ENCODE data around the gene MT1A.

Gene MT1A

DNA sequence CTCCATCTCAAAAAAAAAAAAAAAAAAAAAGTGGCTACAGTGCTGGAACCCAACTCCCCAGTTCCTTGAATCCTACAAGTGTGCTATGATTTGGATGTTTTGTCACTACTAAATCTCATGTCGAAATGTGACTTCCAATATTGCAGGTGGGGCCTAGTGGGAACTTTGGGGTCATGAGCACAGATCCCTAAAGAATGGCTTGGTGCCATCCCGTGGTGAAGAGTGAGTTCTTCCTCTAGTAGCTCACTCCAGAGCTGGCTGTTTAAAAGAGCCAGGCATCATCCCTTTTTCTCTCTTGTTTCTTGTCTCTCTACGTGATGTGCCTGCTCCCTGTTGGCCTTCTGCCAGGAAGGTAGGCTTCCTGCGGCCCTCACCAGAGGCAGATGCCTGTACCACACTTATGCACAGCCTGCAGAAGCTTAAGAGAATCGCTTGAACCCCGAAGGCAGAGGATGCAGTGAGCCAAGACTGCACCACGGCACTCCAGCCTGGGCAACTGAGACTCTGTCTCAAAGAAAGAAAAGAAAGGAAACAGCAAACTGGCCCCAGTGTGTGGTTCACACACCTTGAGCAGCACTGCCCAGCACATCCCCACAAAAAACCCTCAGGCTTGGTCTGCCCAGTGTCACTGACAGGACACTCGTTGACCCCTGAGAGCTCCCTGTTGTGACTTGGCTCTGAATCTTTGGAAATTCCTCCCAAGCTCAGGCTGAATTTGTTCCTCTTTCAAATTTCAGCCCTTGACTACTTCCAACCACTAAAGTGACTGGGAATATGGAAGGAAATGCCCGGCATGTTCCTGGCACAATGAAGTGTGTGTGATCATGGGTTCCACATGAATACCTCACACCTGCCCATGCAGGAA, 9.7 kb upstream of the MT1A start:
- DNase-seq (ENCODE audit: extremely low read depth, low read depth) = no peak
- TF ChIP-seq, protein P1, sequence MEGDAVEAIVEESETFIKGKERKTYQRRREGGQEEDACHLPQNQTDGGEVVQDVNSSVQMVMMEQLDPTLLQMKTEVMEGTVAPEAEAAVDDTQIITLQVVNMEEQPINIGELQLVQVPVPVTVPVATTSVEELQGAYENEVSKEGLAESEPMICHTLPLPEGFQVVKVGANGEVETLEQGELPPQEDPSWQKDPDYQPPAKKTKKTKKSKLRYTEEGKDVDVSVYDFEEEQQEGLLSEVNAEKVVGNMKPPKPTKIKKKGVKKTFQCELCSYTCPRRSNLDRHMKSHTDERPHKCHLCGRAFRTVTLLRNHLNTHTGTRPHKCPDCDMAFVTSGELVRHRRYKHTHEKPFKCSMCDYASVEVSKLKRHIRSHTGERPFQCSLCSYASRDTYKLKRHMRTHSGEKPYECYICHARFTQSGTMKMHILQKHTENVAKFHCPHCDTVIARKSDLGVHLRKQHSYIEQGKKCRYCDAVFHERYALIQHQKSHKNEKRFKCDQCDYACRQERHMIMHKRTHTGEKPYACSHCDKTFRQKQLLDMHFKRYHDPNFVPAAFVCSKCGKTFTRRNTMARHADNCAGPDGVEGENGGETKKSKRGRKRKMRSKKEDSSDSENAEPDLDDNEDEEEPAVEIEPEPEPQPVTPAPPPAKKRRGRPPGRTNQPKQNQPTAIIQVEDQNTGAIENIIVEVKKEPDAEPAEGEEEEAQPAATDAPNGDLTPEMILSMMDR (IDR thresholded peaks at IDR 0.05; ENCODE audit: low read depth, low read length) = no peak

DNA sequence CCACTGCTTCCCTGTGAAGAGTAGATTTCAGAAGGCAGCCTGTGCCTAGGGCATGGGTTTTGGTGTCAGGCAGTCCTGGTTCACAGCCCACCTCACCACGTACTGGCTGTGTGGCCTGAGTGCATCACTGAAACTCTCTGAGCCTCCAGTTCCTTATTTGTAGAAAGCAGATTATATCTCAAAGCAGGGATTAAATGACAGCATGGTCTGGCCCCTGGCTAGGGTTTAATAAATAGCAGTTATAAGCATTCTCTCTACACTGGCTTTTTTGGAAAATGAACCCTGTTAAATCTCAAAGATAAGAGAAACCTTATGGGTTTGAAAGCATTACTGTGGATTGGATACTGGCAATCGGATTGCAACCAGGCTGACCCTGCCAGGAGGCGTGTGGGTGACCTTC, 8.9 kb upstream of the MT1A start:
- TF ChIP-seq, protein P1 (IDR thresholded peaks at IDR 0.05; ENCODE audit: low read depth, low read length) = no peak
- no peak for DNase-seq (ENCODE audit: extremely low read depth, low read depth)

DNA sequence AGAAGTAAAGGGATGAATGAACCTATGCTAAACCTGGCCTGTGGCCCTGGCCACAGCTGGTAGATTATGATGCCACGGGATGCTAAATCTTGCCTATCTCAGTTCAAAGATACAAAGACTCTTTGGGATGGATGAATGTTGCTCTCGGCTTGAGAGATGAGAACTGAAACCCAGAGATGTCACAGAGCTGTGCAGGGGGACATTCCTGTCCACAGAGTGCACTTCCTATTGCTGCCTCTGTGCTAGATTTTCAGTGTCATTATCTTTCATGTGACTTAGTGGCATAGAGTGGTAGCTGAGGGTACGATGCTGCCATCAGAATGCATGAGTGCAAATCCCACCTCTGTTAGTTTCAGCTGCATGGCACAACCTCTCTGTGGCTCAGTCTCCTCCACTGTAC, 8.3 kb upstream of the MT1A start:
- no peak for DNase-seq (ENCODE audit: extremely low read depth, low read depth)
- TF ChIP-seq, protein P1 (IDR thresholded peaks at IDR 0.05; ENCODE audit: low read depth, low read length) = no peak

- TF ChIP-seq, protein P1 (IDR thresholded peaks at IDR 0.05; ENCODE audit: low read depth, low read length) = no peak
Measured at GRCh38 chr16:56631197-56631596, 7.3 kb upstream of the MT1A start.

DNA sequence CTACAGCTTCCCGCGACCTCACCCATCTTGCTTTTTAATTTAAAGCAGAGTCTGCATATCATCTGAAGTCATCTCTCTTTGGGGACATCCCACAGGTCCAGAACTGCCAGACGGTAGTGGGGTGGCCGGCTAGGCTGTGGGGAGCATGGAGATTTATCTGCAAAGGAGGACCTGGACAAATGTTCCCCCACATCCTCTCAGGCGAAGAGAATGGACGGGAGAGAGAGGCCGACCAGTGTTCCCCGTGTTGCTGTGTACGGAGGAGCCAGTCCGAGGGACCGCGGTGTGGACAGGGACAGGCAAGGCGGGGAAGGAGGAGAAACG, 6.7 kb upstream of the MT1A start:
- TF ChIP-seq, protein P1 (IDR thresholded peaks at IDR 0.05; ENCODE audit: low read depth, low read length) = no peak
- DNase-seq (ENCODE audit: extremely low read depth, low read depth) = no peak

More at GRCh38 chr16:56631197-56631596, 7.3 kb upstream of the MT1A start:
- no peak for DNase-seq (ENCODE audit: extremely low read depth, low read depth)

DNA sequence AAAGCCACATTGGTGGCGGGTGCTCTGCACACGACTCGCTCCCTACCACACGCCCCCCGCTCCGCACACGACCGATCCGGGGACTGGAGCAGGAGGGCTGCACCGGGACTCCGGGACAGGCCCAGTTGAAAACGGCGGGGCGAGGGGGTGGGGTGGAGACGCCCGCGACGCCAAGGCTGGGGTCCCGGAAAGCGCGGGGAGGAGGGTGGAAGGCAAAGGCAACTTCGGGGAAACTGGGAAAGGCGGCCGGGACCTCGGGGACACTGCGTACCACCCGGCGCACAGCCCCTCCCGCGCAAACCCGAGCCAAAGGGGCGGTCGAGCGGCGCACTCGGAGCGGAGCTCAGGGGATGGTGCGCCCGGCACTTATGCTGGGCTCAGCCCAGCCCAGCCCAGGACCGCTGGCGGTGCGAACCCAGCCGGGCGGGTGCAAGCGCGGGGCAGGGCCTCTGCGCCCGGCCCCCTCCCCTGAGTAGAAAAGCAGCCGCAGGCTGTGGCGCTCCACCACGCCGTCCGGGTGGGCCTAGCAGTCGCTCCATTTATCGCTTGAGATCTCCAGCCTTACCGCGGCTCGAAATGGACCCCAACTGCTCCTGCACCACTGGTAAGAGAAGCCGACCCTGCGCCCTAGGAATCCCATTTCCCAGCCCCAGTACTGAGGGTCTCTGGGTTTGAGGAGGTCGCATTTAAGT, 6.2 kb upstream of the MT1A start, which contains the start of gene MT1M:
MT1M (plus strand) TSS at position 504 of the 692 bp plus-strand sequence; CDS start at position 577, 73 bp downstream.
- TF ChIP-seq, protein P1 (IDR thresholded peaks at IDR 0.05; ENCODE audit: low read depth, low read length) = no peak
- DNase-seq (ENCODE audit: extremely low read depth, low read depth) = no peak

DNA sequence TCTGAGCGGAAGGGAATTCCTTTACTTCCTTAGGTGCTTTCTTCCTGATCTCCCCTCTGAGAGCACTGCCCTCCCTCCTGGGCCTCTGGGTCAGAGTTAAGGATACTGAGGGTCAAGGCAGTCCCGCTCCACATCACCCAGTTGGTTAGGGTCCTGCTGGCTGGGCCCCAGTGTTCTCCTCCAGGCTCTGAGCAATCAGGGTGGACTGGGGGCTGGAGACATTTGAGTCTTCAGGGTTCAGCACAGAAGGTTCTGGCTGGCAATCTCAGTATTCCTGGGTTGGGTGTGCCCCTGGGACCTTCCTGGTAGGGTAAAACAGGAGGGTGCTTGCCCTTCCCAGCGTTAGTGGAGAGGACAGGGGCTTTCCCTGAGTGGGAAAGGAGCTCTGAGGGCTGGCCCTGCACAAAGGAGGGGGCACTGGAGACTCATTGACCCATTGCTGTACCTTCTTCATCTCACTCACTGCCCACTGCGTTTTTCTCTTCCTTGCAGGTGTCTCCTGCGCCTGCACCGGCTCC, 5.6 kb upstream of the MT1A start:
- TF ChIP-seq, protein P1 (IDR thresholded peaks at IDR 0.05; ENCODE audit: low read depth, low read length) = no peak
- DNase-seq (ENCODE audit: extremely low read depth, low read depth) = no peak

All from AG09319 (cell line).